Measurements from ENCODE around the gene USP13.

DNA sequence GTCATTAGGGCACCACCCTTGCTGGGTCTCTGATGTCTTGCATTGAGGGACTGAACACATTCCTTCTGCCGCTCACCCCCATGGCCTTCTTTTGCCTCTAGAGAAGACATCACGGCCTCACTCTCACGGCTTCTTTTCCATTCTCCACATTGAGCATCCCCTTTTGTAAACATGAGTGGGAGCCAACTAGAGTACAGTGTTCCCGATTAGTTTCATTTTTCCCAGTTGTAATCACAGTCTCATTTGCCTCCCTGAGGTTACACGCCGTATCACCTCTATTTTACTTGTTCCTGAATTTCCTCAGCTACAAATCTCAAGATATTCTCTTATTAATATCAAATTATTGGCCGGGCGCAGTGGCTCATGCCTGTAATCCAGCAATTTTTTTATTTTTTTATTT, 17.5 kb downstream of the USP13 start:
- TF ChIP-seq CTCF (IDR thresholded peaks at IDR 0.05) (no peak), POLR2A (IDR thresholded peaks at IDR 0.05) (no peak)
